Mesendoderm (in vitro differentiated cells): Measurements from ENCODE around the gene MFAP5.

ENCODE experiments used
- DNase-seq: peaks from one replicate; pipeline ENCODE4 v3.0.0; 2013
- H2AK5ac ChIP-seq: 2 replicates; pipeline ENCODE4 v1.6.1; 2013; ENCODE audit warnings: low read length, inconsistent platforms
- H2BK120ac ChIP-seq: 2 replicates; pipeline ENCODE4 v1.6.1; 2013; ENCODE audit warnings: low read depth, mild to moderate bottlenecking, low read length, moderate library complexity, mixed read lengths
- H2BK15ac ChIP-seq: replicated peaks from 2 replicates; pipeline ENCODE4 v1.6.1; 2013; ENCODE audit warnings: low read depth, mild to moderate bottlenecking, moderate library complexity
- H2BK5ac ChIP-seq: 2 replicates; pipeline ENCODE4 v1.6.1; 2013; ENCODE audit warnings: low read length, inconsistent platforms
- H3K18ac ChIP-seq: 2 replicates; pipeline ENCODE4 v1.6.1; 2013; ENCODE audit warnings: mild to moderate bottlenecking, low read length, mixed read lengths
- H3K23ac ChIP-seq: one replicate; pipeline ENCODE4 v1.6.1; 2013; ENCODE audit warnings: low read length
- H3K27ac ChIP-seq: 2 replicates; pipeline ENCODE4 v1.5.1; 2013; ENCODE audit warnings: low read depth, mild to moderate bottlenecking, inconsistent platforms, low read length, moderate library complexity
- H3K27me3 ChIP-seq: 2 replicates; pipeline ENCODE4 v1.6.1; 2013; ENCODE audit warnings: low read length, control low read depth, mild to moderate bottlenecking, inconsistent platforms; ENCODE audit not compliant: insufficient read depth, poor library complexity
- H3K36me3 ChIP-seq: 2 replicates; pipeline ENCODE4 v1.6.1; 2013; ENCODE audit warnings: low read length, inconsistent platforms; ENCODE audit not compliant: control insufficient read depth, insufficient read depth
- H3K4ac ChIP-seq: one replicate; pipeline ENCODE4 v1.6.1; 2013; ENCODE audit warnings: low read depth, mild to moderate bottlenecking, low read length, moderate library complexity
- H3K4me1 ChIP-seq: 2 replicates; pipeline ENCODE4 v1.6.1; 2013; ENCODE audit warnings: low read depth, low read length, inconsistent platforms; ENCODE audit not compliant: control insufficient read depth
- H3K4me2 ChIP-seq: 2 replicates; pipeline ENCODE4 v1.6.1; 2013; ENCODE audit warnings: low read length
- H3K4me3 ChIP-seq: 2 replicates; pipeline ENCODE4 v1.5.1; 2013; ENCODE audit warnings: mild to moderate bottlenecking, low read length
- H3K56ac ChIP-seq: one replicate; pipeline ENCODE4 v1.6.1; 2013; ENCODE audit warnings: low read length
- H3K79me1 ChIP-seq: 2 replicates; pipeline ENCODE4 v1.6.1; 2013; ENCODE audit warnings: low read length, inconsistent platforms
- H3K79me2 ChIP-seq: 2 replicates; pipeline ENCODE4 v1.6.1; 2013; ENCODE audit warnings: mild to moderate bottlenecking, low read length; ENCODE audit not compliant: control insufficient read depth, insufficient read depth
- H3K9ac ChIP-seq: 2 replicates; pipeline ENCODE4 v1.6.1; 2013; ENCODE audit warnings: low read length, inconsistent platforms
- H4K5ac ChIP-seq: one replicate; pipeline ENCODE4 v1.6.1; 2013; ENCODE audit warnings: low read length
- H4K8ac ChIP-seq: one replicate; pipeline ENCODE4 v1.6.1; 2013; ENCODE audit warnings: low read depth, mild to moderate bottlenecking, control low read depth, low read length, moderate library complexity
- whole genome bisulfite sequencing: extraction: QIAGEN DNeasy Blood & Tissue Kit; methylation state at CpG from one replicate; pipeline ENCODE4 v1.1.7; 2013; ENCODE audit warnings: low lambda C conversion rate, missing lambda C conversion rate; ENCODE audit not compliant: insufficient coverage; ENCODE audit errors: extremely low coverage; 5-methylcytosine and 5-hydroxymethylcytosine counted together

The MFAP5 gene

GRCh38 chr12:8681129-8681884, 18.7 kb upstream of the MFAP5 start:
- Histone ChIP-seq H3K4me2 (peak overlapping the region; percentile 13), H3K56ac (peak overlapping the region; percentile 26), H3K27ac (peak overlapping the region; percentile 32), H3K4me3 (no peak overlapping the region), H3K4ac (peak overlapping the region; percentile 71), H2BK120ac (no peak overlapping the region), H4K5ac (no peak overlapping the region), H2BK5ac (no peak overlapping the region), H3K36me3 (no peaks in the 10 kb centered on the region), H3K4me1 (peaks cover 5% of the 10 kb centered on the region), H3K27me3 (no peaks in the 10 kb centered on the region), H2BK15ac (peak overlapping the region; percentile 67), H3K23ac (no peak overlapping the region), H3K9ac (peak overlapping the region; percentile 14), H2AK5ac (no peak overlapping the region), H3K18ac (peak overlapping the region; percentile 2), H3K79me2 (no peaks in the 10 kb centered on the region), H4K8ac (no peak overlapping the region), H3K79me1 (no peaks in the 10 kb centered on the region)
- peak; percentile 94 for DNase-seq
- no CpG with 5 or more reads among the region's 11 CpGs for WGBS

GRCh38 chr12:8680533-8680932, 17.9 kb upstream of the MFAP5 start:
- Histone ChIP-seq H3K79me2 (no peaks in the 10 kb centered on the region), H3K27me3 (no peaks in the 10 kb centered on the region), H3K23ac (no peak overlapping the region), H2BK5ac (no peak overlapping the region), H3K9ac (no peak overlapping the region), H3K36me3 (no peaks in the 10 kb centered on the region), H3K18ac (no peak overlapping the region), H3K4me2 (no peak overlapping the region), H4K5ac (no peak overlapping the region), H2BK120ac (no peak overlapping the region), H3K4ac (no peak overlapping the region), H3K56ac (peak overlapping the region; percentile 37), H2BK15ac (no peak overlapping the region), H3K4me3 (no peak overlapping the region), H4K8ac (peak overlapping the region; percentile 69), H2AK5ac (no peak overlapping the region), H3K4me1 (peaks cover 5% of the 10 kb centered on the region), H3K27ac (no peak overlapping the region), H3K79me1 (no peaks in the 10 kb centered on the region)
- WGBS: no CpG with 5 or more reads among the region's 9 CpGs
- DNase-seq: peak; percentile 42

GRCh38 chr12:8678661-8679111, 16.1 kb upstream of the MFAP5 start:
- Histone ChIP-seq H2BK5ac (no peak overlapping the region), H3K79me1 (no peaks in the 10 kb centered on the region), H3K4me1 (peaks cover 5% of the 10 kb centered on the region), H3K27ac (no peak overlapping the region), H2BK120ac (no peak overlapping the region), H3K27me3 (no peaks in the 10 kb centered on the region), H3K4ac (no peak overlapping the region), H3K4me3 (no peak overlapping the region), H3K79me2 (no peaks in the 10 kb centered on the region), H3K4me2 (no peak overlapping the region), H3K9ac (no peak overlapping the region), H3K56ac (peak overlapping the region; percentile 17), H3K23ac (no peak overlapping the region), H4K5ac (no peak overlapping the region), H3K36me3 (no peaks in the 10 kb centered on the region), H2BK15ac (no peak overlapping the region), H4K8ac (no peak overlapping the region), H3K18ac (no peak overlapping the region), H2AK5ac (no peak overlapping the region)
- no CpG with 5 or more reads among the region's 3 CpGs for WGBS
- peak; percentile 59 for DNase-seq

DNA sequence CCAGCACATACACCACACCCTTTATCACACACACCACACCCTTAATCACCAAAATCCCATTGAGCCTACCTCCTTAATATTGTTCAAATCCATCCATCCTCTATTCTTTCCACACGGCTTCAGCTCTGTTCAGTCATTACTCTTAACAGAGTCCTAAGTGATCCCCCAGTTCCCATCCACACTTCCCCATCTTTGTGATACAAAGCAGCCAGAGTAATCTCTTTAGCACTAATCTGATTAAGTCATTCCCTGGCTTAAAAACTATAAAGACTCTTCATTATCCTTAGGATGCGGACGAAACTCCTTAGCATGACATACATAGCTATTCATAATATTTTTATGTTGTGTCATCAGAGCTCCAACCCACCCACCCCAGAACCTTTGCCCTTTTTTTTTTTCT, 14.7 kb upstream of the MFAP5 start:
- no peak overlapping the region for H3K4me3 ChIP-seq
- no peak overlapping the region for H3K56ac ChIP-seq
- no CpG with 5 or more reads among the region's 3 CpGs for WGBS
- peaks cover 5% of the 10 kb centered on the region for H3K4me1 ChIP-seq
- no peak for DNase-seq
- H3K36me3 ChIP-seq: no peaks in the 10 kb centered on the region
- H3K18ac ChIP-seq: no peak overlapping the region
- no peak overlapping the region for H3K23ac ChIP-seq
- no peak overlapping the region for H2BK120ac ChIP-seq
- H3K27ac ChIP-seq: no peak overlapping the region
- no peaks in the 10 kb centered on the region for H3K79me1 ChIP-seq
- H2AK5ac ChIP-seq: no peak overlapping the region
- H3K4ac ChIP-seq: no peak overlapping the region
- H2BK5ac ChIP-seq: no peak overlapping the region
- H3K27me3 ChIP-seq: no peaks in the 10 kb centered on the region
- no peak overlapping the region for H3K4me2 ChIP-seq
- no peaks in the 10 kb centered on the region for H3K79me2 ChIP-seq
- no peak overlapping the region for H4K5ac ChIP-seq
- no peak overlapping the region for H2BK15ac ChIP-seq
- H3K9ac ChIP-seq: no peak overlapping the region
- H4K8ac ChIP-seq: no peak overlapping the region

DNA sequence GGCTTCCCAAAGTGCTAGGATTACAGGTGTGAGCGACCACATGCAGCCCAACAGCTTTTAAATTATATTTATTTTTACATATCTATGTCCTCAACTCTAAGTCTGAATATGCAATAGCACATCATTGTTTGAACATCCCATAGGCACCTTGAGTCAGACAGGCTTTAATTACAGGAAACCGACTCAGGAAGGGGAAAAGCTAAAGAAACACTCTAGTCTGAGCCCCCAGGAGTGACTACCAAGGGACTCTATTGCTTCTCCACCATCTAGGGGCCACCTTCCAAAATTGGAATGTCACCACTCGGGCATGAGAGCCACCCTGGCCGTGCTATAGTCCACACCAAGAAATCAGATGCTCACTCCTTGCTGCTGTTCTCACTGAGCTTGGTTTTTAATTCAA, 14.0 kb upstream of the MFAP5 start:
- Histone ChIP-seq H4K5ac (no peak overlapping the region), H3K4me1 (peaks cover 3% of the 10 kb centered on the region), H2BK120ac (no peak overlapping the region), H3K27me3 (no peaks in the 10 kb centered on the region), H4K8ac (no peak overlapping the region), H2AK5ac (no peak overlapping the region), H3K36me3 (no peaks in the 10 kb centered on the region), H3K4me3 (no peak overlapping the region), H2BK5ac (no peak overlapping the region), H3K79me2 (no peaks in the 10 kb centered on the region), H3K4me2 (no peak overlapping the region), H3K23ac (no peak overlapping the region), H2BK15ac (no peak overlapping the region), H3K9ac (no peak overlapping the region), H3K56ac (no peak overlapping the region), H3K18ac (no peak overlapping the region), H3K4ac (no peak overlapping the region), H3K79me1 (no peaks in the 10 kb centered on the region), H3K27ac (no peak overlapping the region)
- no CpG with 5 or more reads among the region's 4 CpGs for WGBS
- DNase-seq: no peak

- Histone ChIP-seq H3K79me1 (no peaks in the 10 kb centered on the region), H4K5ac (no peak overlapping the region), H3K36me3 (no peaks in the 10 kb centered on the region), H3K23ac (no peak overlapping the region), H4K8ac (no peak overlapping the region), H2BK15ac (no peak overlapping the region), H3K4me2 (no peak overlapping the region), H2BK120ac (no peak overlapping the region), H3K9ac (no peak overlapping the region), H2BK5ac (no peak overlapping the region), H3K18ac (no peak overlapping the region), H3K4ac (no peak overlapping the region), H3K4me3 (no peak overlapping the region), H2AK5ac (no peak overlapping the region), H3K27ac (no peak overlapping the region), H3K56ac (no peak overlapping the region), H3K27me3 (no peaks in the 10 kb centered on the region), H3K79me2 (no peaks in the 10 kb centered on the region), H3K4me1 (peaks cover 2% of the 10 kb centered on the region)
- no peak for DNase-seq
- WGBS: no CpG with 5 or more reads among the region's 3 CpGs
These were observed 13.0 kb upstream of the MFAP5 start for GRCh38 chr12:8675591-8676036.
